WTC11 (cell line): ENCODE results near the gene CMTM2. TPM values are rescaled to one million over a fixed set of nuclear protein-coding genes. Genes with fewer than 3 reads are reported as not detected.
A peak's percentile ranks its signal among the peaks of the same experiment; 100 is the strongest.

ENCODE experiments used
- ATAC-seq: fragments of 200-7000 bp; cut with Tn5 transposase; 2 replicates; pipeline ENCODE4 v1.10.0; 2021; ENCODE audit warnings: mild to moderate bottlenecking, moderate library complexity
- CTCF ChIA-PET: fragments of 300-600 bp; sonication (Branson Sonifier 250); formaldehyde crosslinking; loops from one replicate; lab custom pipeline; 2021; ENCODE audit warnings: antibody characterized with exemption; lab: Charles Lee
- POLR2A ChIA-PET: fragments of 350-600 bp; sonication (Branson Sonifier 250); formaldehyde crosslinking; loops from one replicate; lab custom pipeline; 2021; ENCODE audit warnings: antibody characterized with exemption; lab: Charles Lee
- DNase-seq: peaks from one replicate; pipeline ENCODE4 v3.0.0; 2021; ENCODE audit warnings: low spot score
- H3K27ac Mint-ChIP-seq: 2 replicates; pipeline ENCODE4 v1.8.0; 2021; ENCODE audit warnings: mixed read lengths
- H3K27me3 Mint-ChIP-seq: 2 replicates; pipeline ENCODE4 v1.8.0; 2021; ENCODE audit warnings: low read depth, mild to moderate bottlenecking, moderate library complexity, mixed read lengths
- H3K36me3 Mint-ChIP-seq: 2 replicates; pipeline ENCODE4 v1.8.0; 2021; ENCODE audit warnings: mixed read lengths
- H3K4me1 Mint-ChIP-seq: 2 replicates; pipeline ENCODE4 v1.8.0; 2022; ENCODE audit warnings: mixed read lengths
- H3K4me3 Mint-ChIP-seq: 2 replicates; pipeline ENCODE4 v1.8.0; 2021; ENCODE audit warnings: mild to moderate bottlenecking, moderate library complexity, mixed read lengths
- H3K9me3 Mint-ChIP-seq: 2 replicates; pipeline ENCODE4 v1.8.0; 2021; ENCODE audit warnings: mixed read lengths
- CREM ChIP-seq: sonication (generic); formaldehyde crosslinking; IDR thresholded peaks from 2 replicates; pipeline ENCODE4 v1.8.1; 2022; ENCODE audit warnings: mild to moderate bottlenecking, missing genetic modification reagents, moderate library complexity
- CTCF ChIP-seq: fragments of 200-600 bp; IDR thresholded peaks from 2 replicates; pipeline ENCODE4 v1.8.0; 2022; ENCODE audit warnings: antibody characterized with exemption
- EMX1 ChIP-seq: fragments of 250-450 bp; sonication (Bioruptor Pico); IDR thresholded peaks from 2 replicates; pipeline ENCODE4 v1.8.0; 2021; ENCODE audit warnings: mild to moderate bottlenecking
- ESRRA ChIP-seq: sonication (generic); formaldehyde crosslinking; IDR thresholded peaks from 2 replicates; pipeline ENCODE4 v1.8.1; 2022; ENCODE audit warnings: mild to moderate bottlenecking, missing genetic modification reagents, borderline replicate concordance
- FOXP1 ChIP-seq: sonication (generic); formaldehyde crosslinking; IDR thresholded peaks from 2 replicates; pipeline ENCODE4 v1.8.0; 2022; ENCODE audit warnings: missing genetic modification reagents, mild to moderate bottlenecking, moderate library complexity, borderline replicate concordance
- GABPB1 ChIP-seq: sonication (generic); formaldehyde crosslinking; IDR thresholded peaks from 2 replicates; pipeline ENCODE4 v1.8.1; 2023; ENCODE audit warnings: mild to moderate bottlenecking, missing genetic modification reagents
- GRHL2 ChIP-seq: fragments of 250-450 bp; sonication (Bioruptor Pico); IDR thresholded peaks from 2 replicates; pipeline ENCODE4 v1.8.0; 2022; ENCODE audit warnings: mild to moderate bottlenecking, moderate library complexity; ENCODE audit not compliant: insufficient replicate concordance, severe bottlenecking
- HMGXB4 ChIP-seq: sonication (generic); formaldehyde crosslinking; IDR thresholded peaks from 2 replicates; pipeline ENCODE4 v1.8.1; 2023; ENCODE audit warnings: mild to moderate bottlenecking, moderate library complexity, missing genetic modification reagents
- KAT7 ChIP-seq: sonication (generic); formaldehyde crosslinking; IDR thresholded peaks from 2 replicates; pipeline ENCODE4 v1.8.1; 2023; ENCODE audit warnings: missing genetic modification reagents, mild to moderate bottlenecking, borderline replicate concordance
- MYBL2 ChIP-seq: sonication (generic); formaldehyde crosslinking; IDR thresholded peaks from 2 replicates; pipeline ENCODE4 v1.8.1; 2023; ENCODE audit warnings: mild to moderate bottlenecking, moderate library complexity, missing genetic modification reagents
- NFATC4 ChIP-seq: fragments of 250-450 bp; sonication (Bioruptor Pico); IDR thresholded peaks from 2 replicates; pipeline ENCODE4 v1.9.0; 2021; ENCODE audit warnings: mild to moderate bottlenecking
- NR2C2 ChIP-seq: sonication (generic); formaldehyde crosslinking; IDR thresholded peaks from 2 replicates; pipeline ENCODE4 v1.8.0; 2022; ENCODE audit warnings: mild to moderate bottlenecking, missing genetic modification reagents
- OVOL2 ChIP-seq: fragments of 250-450 bp; sonication (Bioruptor Pico); IDR thresholded peaks from 2 replicates; pipeline ENCODE4 v1.9.0; 2021; ENCODE audit warnings: mild to moderate bottlenecking, borderline replicate concordance
- PRDM15 ChIP-seq: sonication (generic); formaldehyde crosslinking; IDR thresholded peaks from 2 replicates; pipeline ENCODE4 v1.8.0; 2022; ENCODE audit warnings: missing genetic modification reagents
- PRRX2 ChIP-seq: fragments of 250-450 bp; sonication (Bioruptor Pico); IDR thresholded peaks from 2 replicates; pipeline ENCODE4 v1.8.0; 2021; ENCODE audit warnings: mild to moderate bottlenecking
- RELA ChIP-seq: sonication (generic); formaldehyde crosslinking; IDR thresholded peaks from 2 replicates; pipeline ENCODE4 v1.8.1; 2022; ENCODE audit warnings: missing genetic modification reagents, mild to moderate bottlenecking, borderline replicate concordance
- RORB ChIP-seq: fragments of 250-450 bp; sonication (Bioruptor Pico); IDR thresholded peaks from 2 replicates; pipeline ENCODE4 v1.9.0; 2021; ENCODE audit warnings: mild to moderate bottlenecking
- SMAD3 ChIP-seq: sonication (generic); formaldehyde crosslinking; IDR thresholded peaks from 2 replicates; pipeline ENCODE4 v1.8.0; 2022; ENCODE audit warnings: missing genetic modification reagents, mild to moderate bottlenecking, borderline replicate concordance
- TP53 ChIP-seq: sonication (generic); formaldehyde crosslinking; IDR thresholded peaks from 2 replicates; pipeline ENCODE4 v1.8.1; 2023; ENCODE audit warnings: mild to moderate bottlenecking, missing genetic modification reagents
- USF1 ChIP-seq: sonication (generic); formaldehyde crosslinking; IDR thresholded peaks from 2 replicates; pipeline ENCODE4 v1.8.0; 2022; ENCODE audit warnings: mild to moderate bottlenecking, missing genetic modification reagents
- ZNF232 ChIP-seq: sonication (generic); formaldehyde crosslinking; IDR thresholded peaks from 2 replicates; pipeline ENCODE4 v1.8.0; 2022; ENCODE audit warnings: mild to moderate bottlenecking, missing genetic modification reagents
- total RNA-seq: library from RNA; stranded (reverse); gene quantifications from 3 replicates; pipeline ENCODE4 v1.2.3, GENCODE V29; 2021

Gene CMTM2
- total RNA-seq, 1 experiment from 2014 or later, result not detected

GRCh38 chr16:66551348-66551759 lies 27.9 kb upstream of the CMTM2 start:
- DNase-seq (peak; percentile 46), ATAC-seq (peak; percentile 11; the same call in 1 of the 2 replicates)
- Mint-ChIP-seq H3K4me1 (peaks cover 35% of the 10 kb centered on the region), H3K27me3 (peaks cover 36% of the 10 kb centered on the region), H3K27ac (no peak overlapping the region), H3K9me3 (peaks cover 3% of the 10 kb centered on the region; the same call in 1 of the 2 replicates), H3K36me3 (peaks cover 4% of the 10 kb centered on the region), H3K4me3 (peak overlapping the region; percentile 68)
- CTCF ChIA-PET, result interaction anchor here (0.6 to 1.7 kb wide), 5 partner anchors 30 to 100 kb away, joined by 3 to 10 read pairs (median 5); no protein-coding TSS in a partner anchor
- POLR2A ChIA-PET, result interaction anchor here (1.9 kb wide), 1 partner anchor 28 kb away, joined by 5 read pairs; the partner anchor contains the start of gene CMTM2
- TF ChIP-seq NR2C2 (CRISPR knock-in tag) (no peak), CTCF (peak; percentile 18; the same call in 1 of the 2 replicates), RORB (CRISPR knock-in tag) (no peak), ESRRA (CRISPR knock-in tag) (no peak)

GRCh38 chr16:66551788-66552285 lies 27.4 kb upstream of the CMTM2 start:
- ChIA-PET POLR2A (interaction anchor here (1.9 kb wide), 1 partner anchor 27 kb away, joined by 5 read pairs; the partner anchor contains the start of gene CMTM2), CTCF (interaction anchor here (0.5 to 1.7 kb wide), 10 partner anchors 9 to 454 kb away, joined by 3 to 10 read pairs (median 3); partner anchors contain the start of gene CMTM2)
- TF ChIP-seq PRDM15 (CRISPR knock-in tag) (0 out of 2 replicates have a peak, but pooled peaks have one; percentile 9), MYBL2 (CRISPR knock-in tag) (no peak)
- peaks cover 4% of the 10 kb centered on the region for H3K36me3 Mint-ChIP-seq
- ATAC-seq (no peak), DNase-seq (no peak)
- no peak overlapping the region for H3K27ac Mint-ChIP-seq
- peak overlapping the region; percentile 68 for H3K4me3 Mint-ChIP-seq
- H3K27me3 Mint-ChIP-seq, result peaks cover 36% of the 10 kb centered on the region
- peaks cover 3% of the 10 kb centered on the region; the same call in 1 of the 2 replicates for H3K9me3 Mint-ChIP-seq
- H3K4me1 Mint-ChIP-seq, result peaks cover 35% of the 10 kb centered on the region

GRCh38 chr16:66552286-66553177 lies 26.7 kb upstream of the CMTM2 start, which contains the start of gene CKLF:
TSS of gene CKLF (plus strand) at chr16:66552576. CDS start at chr16:66552716, 140 bp downstream.
- POLR2A ChIA-PET, result interaction anchor here (0.7 to 1.9 kb wide), 2 partner anchors 27 to 29 kb away, joined by 3 to 5 read pairs; partner anchors contain the start of gene CMTM2
- peaks cover 36% of the 10 kb centered on the region for H3K27me3 Mint-ChIP-seq
- peak within 1 kb of the TSS; percentile 68 for H3K4me3 Mint-ChIP-seq
- CTCF ChIA-PET, result interaction anchor here (0.5 to 1.7 kb wide), 10 partner anchors 10 to 454 kb away, joined by 3 to 10 read pairs (median 3); partner anchors contain the start of gene CMTM2
- peaks cover 35% of the 10 kb centered on the region for H3K4me1 Mint-ChIP-seq
- peaks cover 4% of the 10 kb centered on the region for H3K36me3 Mint-ChIP-seq
- peak; percentile 85 for DNase-seq
- ATAC-seq, result peak; percentile 47
- H3K27ac Mint-ChIP-seq, result no peak within 1 kb of the TSS
- H3K9me3 Mint-ChIP-seq, result peaks cover 3% of the 10 kb centered on the region; the same call in 1 of the 2 replicates
- TF ChIP-seq EMX1 (CRISPR knock-in tag) (no peak), TP53 (CRISPR knock-in tag) (peak; percentile 98), KAT7 (CRISPR knock-in tag) (0 out of 2 replicates have a peak, but pooled peaks have one; percentile 40), USF1 (CRISPR knock-in tag) (peak; percentile 80; the same call in 1 of the 2 replicates), OVOL2 (no peak), GABPB1 (CRISPR knock-in tag) (peak; percentile 82), ZNF232 (CRISPR knock-in tag) (peak; percentile 99), CREM (CRISPR knock-in tag) (peak; percentile 88), RELA (CRISPR knock-in tag) (peak; percentile 97), SMAD3 (CRISPR knock-in tag) (peak; percentile 99), FOXP1 (CRISPR knock-in tag) (peak; percentile 99), GRHL2 (CRISPR knock-in tag) (no peak), HMGXB4 (CRISPR knock-in tag) (peak; percentile 84), PRRX2 (CRISPR knock-in tag) (no peak), NFATC4 (CRISPR knock-in tag) (no peak)
